BLaER1 (cell line): ENCODE results near the gene AACS.
"Not testable (repeated sequence)": the region's sequence is repeated elsewhere in the genome, so short reads cannot be mapped to it uniquely, and the experiment has no call there.

ENCODE experiments used
- H3K27ac ChIP-seq: shearing (Covaris generic); formaldehyde crosslinking; 2 replicates; pipeline ENCODE4 v1.8.1; 2022
- H3K27me3 ChIP-seq: shearing (Covaris generic); formaldehyde crosslinking; 2 replicates; pipeline ENCODE4 v1.8.1; 2022
- H3K36me3 ChIP-seq: shearing (Covaris generic); formaldehyde crosslinking; 2 replicates; pipeline ENCODE4 v1.8.1; 2022
- H3K4me1 ChIP-seq: shearing (Covaris generic); formaldehyde crosslinking; 2 replicates; pipeline ENCODE4 v1.8.1; 2022
- H3K4me2 ChIP-seq: shearing (Covaris generic); formaldehyde crosslinking; 2 replicates; pipeline ENCODE4 v1.8.1; 2022
- H3K4me3 ChIP-seq: shearing (Covaris generic); formaldehyde crosslinking; 2 replicates; pipeline ENCODE4 v1.8.1; 2022
- H3K9ac ChIP-seq: shearing (Covaris generic); formaldehyde crosslinking; 2 replicates; pipeline ENCODE4 v1.8.1; 2022
- H3K9me3 ChIP-seq: shearing (Covaris generic); formaldehyde crosslinking; 2 replicates; pipeline ENCODE4 v1.8.1; 2022
- H4K20me1 ChIP-seq: shearing (Covaris generic); formaldehyde crosslinking; 2 replicates; pipeline ENCODE4 v1.8.1; 2022
- Cebpa-rat ChIP-seq: shearing (Covaris generic); IDR thresholded peaks from 2 replicates; pipeline ENCODE4 v1.8.1; 2022

The AACS gene

DNA sequence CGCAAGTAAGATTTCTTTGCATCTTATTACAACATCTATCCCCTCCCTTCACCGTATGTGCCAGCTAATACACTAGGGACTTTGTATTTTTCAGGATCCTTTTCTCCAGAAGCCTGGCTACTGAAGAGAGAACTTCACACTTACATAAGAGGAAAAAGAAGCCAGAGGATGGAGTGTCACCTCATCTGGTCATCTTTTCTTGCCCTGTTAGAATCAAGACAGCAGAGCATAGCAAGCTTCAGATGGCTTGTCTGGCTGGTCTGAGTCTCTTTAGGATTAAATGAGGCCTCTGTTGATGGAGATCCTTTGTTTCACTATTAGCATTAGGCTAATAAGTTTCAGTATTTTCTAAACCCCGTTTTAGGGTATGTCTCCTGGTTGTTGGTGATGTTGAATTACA lies 14.4 kb upstream of the AACS start:
- H3K27ac ChIP-seq: no peak overlapping the region

DNA sequence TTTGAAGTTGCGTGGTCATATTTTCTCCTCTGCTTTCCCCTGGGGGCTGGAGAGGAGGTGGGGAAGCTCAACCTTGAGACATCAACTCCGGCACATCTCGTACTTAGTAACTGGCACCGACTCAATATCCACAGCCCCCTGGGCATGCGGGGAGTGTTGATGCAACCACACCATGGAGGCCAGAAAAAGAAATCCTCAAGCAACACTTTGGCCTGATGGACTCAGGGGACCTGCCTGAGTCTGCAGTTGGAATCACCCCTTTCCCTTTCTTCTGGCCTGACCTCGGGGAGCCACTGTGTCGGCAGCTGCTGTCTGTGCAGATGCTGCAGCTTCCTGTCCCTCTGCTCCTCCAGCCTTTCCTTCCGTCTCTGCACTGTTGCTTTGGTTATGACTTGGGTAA lies 11.4 kb upstream of the AACS start:
- Histone ChIP-seq H3K4me3 (no peak overlapping the region; the same call in 1 of the 2 replicates), H3K9me3 (peaks cover 34% of the 10 kb centered on the region), H4K20me1 (no peaks in the 10 kb centered on the region), H3K27ac (peak overlapping the region; percentile 43; the same call in 1 of the 2 replicates), H3K9ac (no peak overlapping the region), H3K4me1 (peaks cover 21% of the 10 kb centered on the region), H3K4me2 (peak overlapping the region; percentile 46), H3K36me3 (no peaks in the 10 kb centered on the region), H3K27me3 (0 out of 2 replicates have a peak, but pooled peaks cover 3% of the 10 kb centered on the region)
- TF ChIP-seq Cebpa-rat: no peak

More for the DNA sequence above, 14.4 kb upstream of the AACS start:
- H3K9ac ChIP-seq: no peak overlapping the region
- H3K36me3 ChIP-seq: no peaks in the 10 kb centered on the region
- no peak for TF ChIP-seq Cebpa-rat
- 0 out of 2 replicates have a peak, but pooled peaks cover 3% of the 10 kb centered on the region for H3K27me3 ChIP-seq
- peaks cover 36% of the 10 kb centered on the region for H3K9me3 ChIP-seq
- H3K4me3 ChIP-seq: no peak overlapping the region
- H3K4me1 ChIP-seq: peaks cover 27% of the 10 kb centered on the region
- H4K20me1 ChIP-seq: no peaks in the 10 kb centered on the region
- H3K4me2 ChIP-seq: peak overlapping the region; percentile 8; the same call in 1 of the 2 replicates

GRCh38 chr12:125055591-125055990 lies 9.6 kb upstream of the AACS start:
- no peak overlapping the region for H3K4me3 ChIP-seq
- H3K4me1 ChIP-seq: peaks cover 17% of the 10 kb centered on the region
- TF ChIP-seq Cebpa-rat: no peak
- no peak overlapping the region for H3K9ac ChIP-seq
- no peak overlapping the region for H3K4me2 ChIP-seq
- no peaks in the 10 kb centered on the region for H3K36me3 ChIP-seq
- peaks cover 22% of the 10 kb centered on the region for H3K9me3 ChIP-seq
- no peak overlapping the region for H3K27ac ChIP-seq
- H3K27me3 ChIP-seq: no peaks in the 10 kb centered on the region
- no peaks in the 10 kb centered on the region for H4K20me1 ChIP-seq

DNA sequence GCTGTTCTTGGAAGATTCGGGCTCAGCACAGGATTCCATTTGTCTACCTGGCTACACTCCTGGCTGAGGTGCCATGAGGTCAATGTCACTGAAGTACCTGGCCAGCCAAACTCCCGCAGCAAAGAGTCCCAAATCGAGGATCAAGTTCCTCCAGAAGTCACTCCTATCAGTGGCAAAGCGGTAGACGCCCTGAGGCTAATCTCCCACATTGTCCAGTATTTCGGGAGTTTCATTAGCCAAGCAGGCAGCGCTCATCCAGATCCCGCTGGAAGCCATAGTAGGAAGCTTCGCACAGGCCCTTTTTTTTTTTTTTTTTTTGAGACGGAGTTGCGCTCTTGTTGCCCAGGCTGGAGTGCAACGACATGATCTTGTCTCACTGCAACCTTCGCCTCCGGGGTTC lies 8.9 kb upstream of the AACS start:
- Histone ChIP-seq H3K36me3 (no peaks in the 10 kb centered on the region), H4K20me1 (no peaks in the 10 kb centered on the region), H3K9ac (no peak overlapping the region), H3K9me3 (peaks cover 28% of the 10 kb centered on the region), H3K4me3 (no peak overlapping the region), H3K27ac (no peak overlapping the region), H3K4me1 (peaks cover 13% of the 10 kb centered on the region), H3K4me2 (no peak overlapping the region), H3K27me3 (no peaks in the 10 kb centered on the region)
- TF ChIP-seq Cebpa-rat: no peak

- Histone ChIP-seq H3K9me3 (peaks cover 35% of the 10 kb centered on the region), H3K4me2 (no peak overlapping the region), H3K4me1 (peaks cover 13% of the 10 kb centered on the region), H3K36me3 (no peaks in the 10 kb centered on the region), H3K9ac (no peak overlapping the region), H4K20me1 (no peaks in the 10 kb centered on the region), H3K4me3 (no peak overlapping the region), H3K27me3 (no peaks in the 10 kb centered on the region), H3K27ac (no peak overlapping the region)
- no peak for TF ChIP-seq Cebpa-rat
These were observed 7.5 kb upstream of the AACS start for GRCh38 chr12:125057708-125058107.

- no peak overlapping the region for H3K4me2 ChIP-seq
- no peaks in the 10 kb centered on the region for H4K20me1 ChIP-seq
- H3K4me3 ChIP-seq: no peak overlapping the region
- H3K9me3 ChIP-seq: peaks cover 15% of the 10 kb centered on the region
- H3K9ac ChIP-seq: no peak overlapping the region
- no peak overlapping the region for H3K27ac ChIP-seq
- no peak for TF ChIP-seq Cebpa-rat
- H3K36me3 ChIP-seq: no peaks in the 10 kb centered on the region
- peaks cover 12% of the 10 kb centered on the region for H3K4me1 ChIP-seq
- H3K27me3 ChIP-seq: no peaks in the 10 kb centered on the region
These were observed 4.0 kb upstream of the AACS start for GRCh38 chr12:125061229-125061628.

- H3K27ac ChIP-seq, H3K4me2 ChIP-seq, H3K27me3 ChIP-seq, H3K4me3 ChIP-seq, H3K9ac ChIP-seq, H4K20me1 ChIP-seq, H3K36me3 ChIP-seq: not testable (repeated sequence)
- H3K9me3 ChIP-seq: peaks cover 15% of the 10 kb centered on the region
- peaks cover 23% of the 10 kb centered on the region for H3K4me1 ChIP-seq
These were observed 1.7 kb upstream of the AACS start for GRCh38 chr12:125063522-125063921.

DNA sequence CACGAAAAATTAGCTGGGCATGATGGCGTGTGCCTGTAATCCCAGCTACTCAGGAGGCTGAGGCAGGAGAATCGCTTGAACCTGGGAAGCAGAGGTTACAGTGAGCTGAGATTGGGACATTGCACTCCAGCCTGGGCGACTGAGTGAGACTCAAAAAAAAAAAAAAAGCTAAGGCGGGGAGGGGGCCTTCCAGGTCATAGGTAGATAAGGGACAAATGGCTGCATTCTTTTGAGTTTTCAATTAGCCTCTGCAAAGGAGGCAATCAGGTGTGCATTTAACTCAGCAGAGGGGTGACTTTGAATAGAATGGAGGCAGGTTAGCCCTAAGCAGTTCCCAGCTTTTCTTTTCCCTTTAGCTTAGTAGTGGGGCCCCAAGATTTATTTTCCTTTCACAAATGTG lies 743 bp upstream of the AACS start:
- no peak overlapping the region for H3K27ac ChIP-seq
- peaks cover 4% of the 10 kb centered on the region; the same call in 1 of the 2 replicates for H3K36me3 ChIP-seq
- peaks cover 15% of the 10 kb centered on the region for H3K9me3 ChIP-seq
- peak overlapping the region; percentile 84; the same call in 1 of the 2 replicates for H3K9ac ChIP-seq
- peaks cover 23% of the 10 kb centered on the region for H3K4me1 ChIP-seq
- no peaks in the 10 kb centered on the region for H3K27me3 ChIP-seq
- H4K20me1 ChIP-seq: peaks cover 17% of the 10 kb centered on the region
- H3K4me3 ChIP-seq: peak overlapping the region; percentile 92; the same call in 1 of the 2 replicates
- TF ChIP-seq Cebpa-rat: no peak
- H3K4me2 ChIP-seq: peak overlapping the region; percentile 98

- H3K9ac ChIP-seq: peak overlapping the region; percentile 84
- peak overlapping the region; percentile 98 for H3K4me2 ChIP-seq
- H3K27me3 ChIP-seq: no peaks in the 10 kb centered on the region
- H3K4me1 ChIP-seq: peaks cover 23% of the 10 kb centered on the region
- peaks cover 17% of the 10 kb centered on the region; the same call in 1 of the 2 replicates for H3K36me3 ChIP-seq
- H3K4me3 ChIP-seq: peak overlapping the region; percentile 92
- peaks cover 12% of the 10 kb centered on the region for H3K9me3 ChIP-seq
- no peak for TF ChIP-seq Cebpa-rat
- H4K20me1 ChIP-seq: peaks cover 31% of the 10 kb centered on the region
- peak overlapping the region; percentile 74 for H3K27ac ChIP-seq
These were observed 810 bp downstream of the AACS start for GRCh38 chr12:125065919-125066570.

- Histone ChIP-seq H3K9me3 (no peaks in the 10 kb centered on the region), H3K4me1 (peaks cover 28% of the 10 kb centered on the region), H3K36me3 (peaks cover 18% of the 10 kb centered on the region; the same call in 1 of the 2 replicates), H3K9ac (no peak overlapping the region), H4K20me1 (peaks cover 38% of the 10 kb centered on the region), H3K4me2 (no peak overlapping the region), H3K4me3 (no peak overlapping the region), H3K27me3 (no peaks in the 10 kb centered on the region), H3K27ac (no peak overlapping the region)
- TF ChIP-seq Cebpa-rat: no peak
These were observed 3.2 kb downstream of the AACS start for GRCh38 chr12:125068391-125068790.
